ENCODE measurements around the gene PAX3.

DNA sequence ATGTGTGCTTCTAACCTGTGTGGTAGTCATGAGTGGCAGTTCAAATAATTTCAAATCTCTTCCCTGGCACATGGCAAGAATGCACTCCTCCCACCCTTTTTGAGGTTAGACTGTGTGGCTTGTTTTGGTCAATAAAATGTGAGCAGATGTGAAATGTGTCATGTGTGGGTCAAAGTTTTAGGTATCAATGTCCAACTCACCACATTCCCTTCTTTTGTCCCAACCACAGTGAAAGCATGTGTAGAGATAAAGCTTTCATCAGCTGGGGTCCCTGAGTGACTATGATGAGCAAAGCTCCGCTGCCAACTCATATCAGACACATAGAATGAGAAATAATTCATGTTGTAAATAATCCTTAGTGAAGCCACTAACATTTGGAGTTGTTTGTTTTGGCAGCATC is 118.2 kb downstream of the PAX3 start:
- no peak for TF ChIP-seq BHLHE40 (IDR thresholded peaks at IDR 0.05; ENCODE audit: borderline replicate concordance)
- TF ChIP-seq SP1 (IDR thresholded peaks at IDR 0.05), result no peak
- TF ChIP-seq ZNF384 (IDR thresholded peaks at IDR 0.05), result no peak
- TF ChIP-seq NFRKB (IDR thresholded peaks at IDR 0.05), result no peak
- no peak for TF ChIP-seq TARDBP (IDR thresholded peaks at IDR 0.05)
- no peak for TF ChIP-seq CTBP1 (IDR thresholded peaks at IDR 0.05; ENCODE audit: borderline replicate concordance)
